ENCODE measurements around the gene F8.
"Not testable (repeated sequence)": the region's sequence is repeated elsewhere in the genome, so short reads cannot be mapped to it uniquely, and the experiment has no call there.

F8 gene

DNA sequence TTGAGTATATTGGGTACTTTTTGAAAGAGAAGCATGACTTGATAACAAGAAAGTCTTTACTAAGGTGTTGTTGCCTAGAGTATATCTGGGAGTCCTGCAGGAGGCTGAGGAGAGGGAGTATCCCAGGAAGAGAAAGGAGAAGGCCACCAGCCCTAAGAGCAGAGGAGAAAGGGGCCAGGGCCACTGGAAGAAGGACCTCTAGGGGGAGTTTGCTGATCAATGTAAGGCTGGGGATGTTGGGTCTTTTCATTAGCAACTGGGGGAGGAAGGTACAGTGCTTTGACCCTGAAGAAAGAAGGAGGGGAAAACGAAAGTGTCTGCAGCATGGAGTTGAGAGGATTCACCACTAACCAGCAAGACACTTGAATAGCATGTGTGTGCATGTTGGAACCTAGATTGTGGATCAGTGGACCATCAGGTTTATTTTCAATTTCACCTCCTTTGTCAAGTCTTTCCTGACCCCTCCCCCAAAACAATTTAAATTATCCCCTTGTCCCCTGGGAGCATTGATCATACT lies 192.5 kb downstream of the F8 start:
- TF ChIP-seq, protein P1, sequence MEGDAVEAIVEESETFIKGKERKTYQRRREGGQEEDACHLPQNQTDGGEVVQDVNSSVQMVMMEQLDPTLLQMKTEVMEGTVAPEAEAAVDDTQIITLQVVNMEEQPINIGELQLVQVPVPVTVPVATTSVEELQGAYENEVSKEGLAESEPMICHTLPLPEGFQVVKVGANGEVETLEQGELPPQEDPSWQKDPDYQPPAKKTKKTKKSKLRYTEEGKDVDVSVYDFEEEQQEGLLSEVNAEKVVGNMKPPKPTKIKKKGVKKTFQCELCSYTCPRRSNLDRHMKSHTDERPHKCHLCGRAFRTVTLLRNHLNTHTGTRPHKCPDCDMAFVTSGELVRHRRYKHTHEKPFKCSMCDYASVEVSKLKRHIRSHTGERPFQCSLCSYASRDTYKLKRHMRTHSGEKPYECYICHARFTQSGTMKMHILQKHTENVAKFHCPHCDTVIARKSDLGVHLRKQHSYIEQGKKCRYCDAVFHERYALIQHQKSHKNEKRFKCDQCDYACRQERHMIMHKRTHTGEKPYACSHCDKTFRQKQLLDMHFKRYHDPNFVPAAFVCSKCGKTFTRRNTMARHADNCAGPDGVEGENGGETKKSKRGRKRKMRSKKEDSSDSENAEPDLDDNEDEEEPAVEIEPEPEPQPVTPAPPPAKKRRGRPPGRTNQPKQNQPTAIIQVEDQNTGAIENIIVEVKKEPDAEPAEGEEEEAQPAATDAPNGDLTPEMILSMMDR (conservative IDR thresholded peaks at IDR 0.05) = no peak
- TF ChIP-seq ZFX (IDR thresholded peaks at IDR 0.05) = no peak
- no peak overlapping the region for H3K27ac ChIP-seq

DNA sequence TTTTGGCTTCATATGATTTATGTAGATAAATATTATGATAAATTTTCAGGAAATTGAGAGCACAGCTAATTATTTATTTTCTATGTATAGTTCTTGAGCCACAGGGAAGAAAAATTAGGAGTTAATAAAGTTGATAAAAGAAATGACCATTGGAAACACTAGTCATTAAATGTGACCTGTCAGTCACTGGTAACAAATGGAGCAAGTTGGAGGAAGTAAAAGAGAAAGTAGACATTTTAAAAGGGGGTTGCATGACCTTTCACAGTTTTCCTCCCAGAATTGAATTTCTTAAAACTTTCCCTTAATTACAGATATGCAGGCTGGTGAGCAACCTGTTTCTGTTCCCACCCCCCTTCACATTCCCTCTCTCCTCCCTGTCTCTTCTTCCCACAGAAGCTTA lies 193.4 kb downstream of the F8 start:
- no peak overlapping the region for H3K27ac ChIP-seq
- TF ChIP-seq, protein P1 (conservative IDR thresholded peaks at IDR 0.05) = no peak
- no peak for TF ChIP-seq ZFX (IDR thresholded peaks at IDR 0.05)

DNA sequence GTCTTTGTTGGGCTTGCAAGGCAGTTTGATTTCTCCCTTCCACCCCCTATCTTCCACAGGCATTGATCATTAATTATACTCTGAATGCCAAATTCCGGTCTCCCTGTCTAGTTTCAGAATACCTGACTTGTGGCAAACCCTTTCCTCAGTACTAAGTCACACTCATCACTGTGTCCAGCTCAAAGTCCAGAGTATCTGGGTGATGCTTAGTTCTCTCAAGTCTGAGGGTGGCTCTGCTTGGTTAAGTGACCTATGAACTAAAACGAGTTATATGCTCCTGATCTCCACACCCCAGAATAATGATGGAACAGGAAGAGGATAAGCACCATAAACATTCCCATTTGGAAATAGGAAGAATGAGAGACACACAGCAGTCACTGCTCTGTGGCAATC lies 194.5 kb downstream of the F8 start:
- no peak overlapping the region for H3K27ac ChIP-seq
- TF ChIP-seq ZFX (IDR thresholded peaks at IDR 0.05) = no peak
- TF ChIP-seq, protein P1 (conservative IDR thresholded peaks at IDR 0.05) = no peak

DNA sequence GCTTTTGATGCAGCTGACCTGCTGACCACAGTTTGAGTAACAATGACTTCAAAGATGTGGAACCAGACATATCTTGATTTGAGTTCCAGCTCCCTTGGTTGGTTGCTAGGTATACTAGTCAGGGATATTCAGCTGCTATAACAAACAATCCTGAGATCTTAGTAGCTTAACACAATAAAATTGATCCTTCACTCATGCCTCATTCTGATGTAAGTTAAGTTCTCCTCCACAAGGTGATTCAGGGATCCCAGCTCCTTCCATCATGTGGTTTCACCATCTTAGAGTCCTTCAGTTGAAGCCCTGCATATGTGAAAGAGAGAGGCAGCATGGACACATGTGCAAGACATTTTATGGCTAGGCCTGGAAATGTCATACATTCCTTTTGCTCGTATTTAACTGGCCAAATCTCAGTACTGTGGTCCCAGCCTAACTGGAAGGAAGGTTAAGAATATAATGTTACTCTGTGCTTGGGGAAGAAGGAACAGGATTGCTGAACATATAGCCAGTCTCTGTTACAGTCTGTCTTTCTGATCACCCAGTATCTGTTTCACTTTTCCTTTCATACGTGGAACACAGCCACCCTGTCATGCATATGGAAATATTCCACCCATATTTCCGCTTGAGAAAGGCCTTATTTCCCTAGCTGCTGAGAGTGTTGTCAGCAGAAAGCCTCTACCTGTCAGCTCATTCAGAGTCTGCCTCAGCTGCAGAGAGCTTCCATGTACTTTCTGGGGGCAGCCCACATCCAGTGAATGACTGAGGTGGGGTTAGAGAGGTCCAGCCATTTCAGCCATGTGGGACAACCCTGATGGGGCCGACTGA lies 195.1 kb downstream of the F8 start:
- TF ChIP-seq, protein P1 (conservative IDR thresholded peaks at IDR 0.05) = no peak
- TF ChIP-seq ZFX (IDR thresholded peaks at IDR 0.05) = no peak

DNA sequence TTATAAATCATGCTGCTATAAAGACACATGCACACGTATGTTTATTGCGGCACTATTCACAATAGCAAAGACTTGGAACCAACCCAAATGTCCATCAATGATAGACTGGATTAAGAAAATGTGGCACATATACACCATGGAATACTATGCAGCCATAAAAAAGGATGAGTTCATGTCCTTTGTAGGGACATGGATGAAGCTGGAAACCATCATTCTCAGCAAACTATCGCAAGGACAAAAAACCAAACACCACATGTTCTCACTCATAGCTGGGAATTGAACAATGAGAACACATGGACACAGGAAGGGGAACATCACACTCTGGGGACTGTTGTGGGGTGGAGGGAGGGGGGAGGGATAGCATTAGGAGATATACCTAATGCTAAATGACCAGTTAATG lies 196.9 kb downstream of the F8 start:
- H3K27ac ChIP-seq = not testable (repeated sequence)

More for the DNA sequence above, 195.1 kb downstream of the F8 start:
- no peak overlapping the region for H3K27ac ChIP-seq

DNA sequence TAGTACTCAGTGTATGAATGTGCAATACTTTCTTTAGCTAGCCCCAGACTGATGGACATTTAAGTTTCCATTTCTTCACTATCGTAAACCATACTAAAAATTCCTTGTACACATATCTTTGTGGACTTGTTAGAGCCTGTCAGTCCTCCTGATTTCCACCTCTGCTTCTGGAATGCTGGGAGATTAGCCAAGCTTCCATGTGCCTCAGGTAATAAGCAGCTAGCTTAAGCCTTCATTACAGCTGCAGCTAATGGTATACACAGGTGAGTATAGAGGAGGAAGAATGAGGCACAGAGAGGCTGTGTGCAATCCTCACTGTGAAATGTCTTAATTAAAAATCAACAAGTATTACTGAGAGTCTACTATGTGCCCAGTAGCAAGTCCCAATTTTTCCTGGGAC lies 197.9 kb downstream of the F8 start:
- TF ChIP-seq, protein P1 (conservative IDR thresholded peaks at IDR 0.05) = no peak
- no peak for TF ChIP-seq ZFX (IDR thresholded peaks at IDR 0.05)
- no peak overlapping the region for H3K27ac ChIP-seq

DNA sequence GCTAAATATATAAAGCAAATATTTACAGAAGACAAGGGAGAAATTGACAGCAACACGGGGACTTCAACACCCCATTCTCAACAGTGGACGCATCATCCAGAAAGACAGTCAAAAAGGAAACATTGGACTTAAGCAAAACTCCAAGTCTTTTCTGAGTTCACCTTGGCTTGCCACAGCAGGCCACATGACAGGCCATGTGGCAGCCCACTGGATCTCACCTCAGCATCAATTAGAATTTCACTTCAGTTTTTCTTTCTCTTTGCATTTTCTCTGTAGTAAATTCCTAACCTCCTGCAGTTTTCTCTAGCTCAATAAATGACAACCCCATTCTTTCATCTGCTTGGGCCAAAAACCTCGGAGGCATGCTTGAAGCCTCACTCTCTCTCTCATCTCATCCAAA lies 200.5 kb downstream of the F8 start:
- TF ChIP-seq, protein P1 (conservative IDR thresholded peaks at IDR 0.05) = no peak
- no peak for TF ChIP-seq ZFX (IDR thresholded peaks at IDR 0.05)

DNA sequence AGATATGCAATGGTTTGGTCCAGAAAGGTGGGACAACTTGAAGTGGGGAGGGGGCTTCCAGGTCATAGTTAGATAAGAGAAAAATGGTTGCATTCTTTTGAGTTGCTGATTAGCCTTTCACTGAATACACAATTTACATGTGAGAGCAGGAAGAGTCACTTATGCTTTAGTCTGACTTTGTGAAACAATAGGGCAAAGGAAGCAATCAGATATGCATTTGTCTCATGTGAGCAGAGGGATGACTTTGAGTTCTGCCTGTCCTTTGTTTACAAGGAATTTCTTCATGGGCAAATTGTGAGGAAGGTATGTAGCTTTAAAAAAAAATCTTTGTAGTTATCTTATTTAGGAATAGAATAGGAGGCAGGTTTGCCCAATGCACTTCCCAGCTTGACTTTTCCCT lies 201.0 kb downstream of the F8 start:
- TF ChIP-seq, protein P1 (conservative IDR thresholded peaks at IDR 0.05) = no peak
- TF ChIP-seq ZFX (IDR thresholded peaks at IDR 0.05) = no peak
- H3K27ac ChIP-seq = no peak overlapping the region

More for the DNA sequence above, 200.5 kb downstream of the F8 start:
- no peak overlapping the region for H3K27ac ChIP-seq
